Thoracic aorta (tissue), 2 donors: ENCODE measurements around the gene CAMK2B. TPM values are rescaled to one million over a fixed set of nuclear protein-coding genes. Genes with fewer than 3 reads are reported as not detected.

Experiments used
- ATAC-seq: fragments of 150-250 bp; one replicate; pipeline ENCODE4 v1.8.0; 2017; ENCODE audit warnings: low read depth; ENCODE audit not compliant: insufficient number of reproducible peaks, low FRiP score
- DNase-seq: peaks from one replicate; pipeline ENCODE4 v3.0.0-alpha.2; 2020; ENCODE audit warnings: low spot score
- H3K27ac ChIP-seq, 2 donors: fragments of 200-600 bp; sonication (generic); 1 replicate in 1 of 2; 2 replicates in 1 of 2; pipeline ENCODE4 v1.5.1; 2016; ENCODE audit warnings: mild to moderate bottlenecking in 2 of 2, moderate library complexity in 2 of 2
- H3K27me3 ChIP-seq: fragments of 200-600 bp; sonication (generic); replicated peaks from 2 replicates; pipeline ENCODE4 v1.6.0; 2016; ENCODE audit warnings: mild to moderate bottlenecking; ENCODE audit not compliant: insufficient read depth
- H3K36me3 ChIP-seq: fragments of 200-600 bp; sonication (generic); one replicate; pipeline ENCODE4 v1.5.1; 2016
- H3K4me1 ChIP-seq, 2 donors: fragments of 200-600 bp; sonication (generic); 1 replicate in 1 of 2; 2 replicates in 1 of 2; pipeline versions ENCODE4 v1.5.1 to v1.6.0; 2016; ENCODE audit warnings: low read depth in 2 of 2, mild to moderate bottlenecking in 1 of 2; ENCODE audit not compliant: control insufficient read depth in 1 of 2
- H3K4me3 ChIP-seq: fragments of 200-600 bp; sonication (generic); 2 replicates; pipeline ENCODE4 v1.5.1; 2016; ENCODE audit warnings: mild to moderate bottlenecking
- H3K9me3 ChIP-seq: fragments of 200-600 bp; sonication (generic); 2 replicates; pipeline ENCODE4 v1.5.1; 2016
- CTCF ChIP-seq: fragments of 200-600 bp; sonication (generic); IDR thresholded peaks from one replicate; pipeline ENCODE4 v1.5.1; 2019; ENCODE audit warnings: antibody characterized with exemption
- total RNA-seq, 2 donors: library from RNA; depleted of rRNA; stranded (reverse); fragments of >200 nt; gene quantifications; one replicate each; pipeline versions ENCODE4 v1.1.0 to v1.2.3, GENCODE V29; 2016

CAMK2B gene
- total RNA-seq, 2 donors from 2014 or later = 1.5 to 2.8 TPM

- Histone ChIP-seq H3K36me3 (no peaks in the 10 kb centered on the region), H3K27me3 (no peaks in the 10 kb centered on the region), H3K9me3 (no peaks in the 10 kb centered on the region), H3K27ac (no peak overlapping the region), H3K4me1 (no peaks in the 10 kb centered on the region), H3K4me3 (no peak overlapping the region)
- no peak for TF ChIP-seq CTCF
- no peak for ATAC-seq
- DNase-seq = no peak
These were observed 94.3 kb downstream of the CAMK2B start for GRCh38 chr7:44231088-44231487.

- Histone ChIP-seq H3K36me3 (no peaks in the 10 kb centered on the region), H3K4me3 (no peak overlapping the region), H3K27me3 (no peaks in the 10 kb centered on the region), H3K27ac (no peak overlapping the region), H3K4me1 (no peaks in the 10 kb centered on the region), H3K9me3 (no peaks in the 10 kb centered on the region)
- no peak for TF ChIP-seq CTCF
- DNase-seq (no peak), ATAC-seq (no peak)
These were observed 95.1 kb downstream of the CAMK2B start for GRCh38 chr7:44230286-44230685.

- H3K4me3 ChIP-seq = no peak overlapping the region
- H3K36me3 ChIP-seq = no peaks in the 10 kb centered on the region
- H3K27me3 ChIP-seq = no peaks in the 10 kb centered on the region
- H3K27ac ChIP-seq = no peak overlapping the region
- ATAC-seq = no peak
- TF ChIP-seq CTCF = no peak
- H3K4me1 ChIP-seq = no peaks in the 10 kb centered on the region
- no peaks in the 10 kb centered on the region for H3K9me3 ChIP-seq
- DNase-seq = no peak
These were observed 95.8 kb downstream of the CAMK2B start for GRCh38 chr7:44229546-44230105.

- Histone ChIP-seq H3K36me3 (no peaks in the 10 kb centered on the region), H3K27ac (no peak overlapping the region), H3K9me3 (no peaks in the 10 kb centered on the region), H3K4me3 (no peak overlapping the region), H3K4me1 (no peaks in the 10 kb centered on the region), H3K27me3 (no peaks in the 10 kb centered on the region)
- no peak for TF ChIP-seq CTCF
- ATAC-seq = no peak
- DNase-seq = no peak
These were observed 96.6 kb downstream of the CAMK2B start for GRCh38 chr7:44228571-44229350.

- no peaks in the 10 kb centered on the region for H3K4me1 ChIP-seq
- no peak overlapping the region for H3K27ac ChIP-seq
- no peak for ATAC-seq
- no peak overlapping the region for H3K4me3 ChIP-seq
- H3K36me3 ChIP-seq = no peaks in the 10 kb centered on the region
- no peaks in the 10 kb centered on the region for H3K27me3 ChIP-seq
- H3K9me3 ChIP-seq = no peaks in the 10 kb centered on the region
- no peak for DNase-seq
- no peak for TF ChIP-seq CTCF
These were observed 97.5 kb downstream of the CAMK2B start for GRCh38 chr7:44227911-44228310.
